Measurements from ENCODE around the gene INTS2. TPM values are rescaled to one million over a fixed set of nuclear protein-coding genes. Genes with fewer than 3 reads are reported as not detected.
"Not testable (repeated sequence)": the region's sequence is repeated elsewhere in the genome, so short reads cannot be mapped to it uniquely, and the experiment has no call there.

Gene INTS2
- total and polyA plus RNA-seq, 10 donors: 2.1 to 20.0 (median 15.3) TPM

DNA sequence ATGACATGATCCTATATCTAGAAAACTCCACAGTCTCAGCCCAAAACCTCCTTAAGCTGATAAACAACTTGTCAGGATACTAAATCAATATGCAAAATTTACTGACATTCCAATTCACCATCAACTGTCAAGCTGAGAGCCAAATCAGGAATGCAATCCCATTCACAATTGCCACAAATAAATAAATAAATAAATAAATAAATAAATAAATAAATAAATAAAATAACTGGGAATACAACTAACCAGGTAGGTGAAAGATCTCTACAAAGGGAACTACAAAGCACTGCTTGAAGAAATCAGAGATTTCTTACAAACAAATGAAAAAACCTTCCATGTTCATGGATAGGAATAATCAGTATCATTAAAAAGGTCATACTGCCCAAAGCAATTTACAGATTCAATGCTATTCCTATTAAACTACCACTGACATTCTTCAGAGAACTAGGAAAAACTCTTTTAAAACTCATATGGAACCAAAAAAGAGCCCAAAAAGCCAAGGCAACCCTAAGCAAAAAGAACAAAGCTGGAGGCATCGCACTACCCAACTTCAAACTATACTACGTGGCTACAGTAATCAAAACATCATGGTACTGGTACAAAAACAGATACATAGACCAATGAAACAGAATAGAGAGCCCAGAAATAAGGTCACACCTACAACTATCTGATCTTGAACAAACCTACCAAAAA lies 102.2 kb downstream of the INTS2 start:
- no peak for DNase-seq
- peaks cover 0 to 14% (median 5%) of the 10 kb centered on the region in 8 donors for H3K9me3 ChIP-seq
- no peaks in the 10 kb centered on the region for H3K4me1 ChIP-seq
- H3K36me3 ChIP-seq: no peaks in the 10 kb centered on the region
- intact Hi-C loops (cut with DNase I; ENCODE audit: low total_unique reads): no loop called here
- no peak for TF ChIP-seq POLR2AphosphoS5 (IDR thresholded peaks at IDR 0.05)
- TF ChIP-seq, protein P1, sequence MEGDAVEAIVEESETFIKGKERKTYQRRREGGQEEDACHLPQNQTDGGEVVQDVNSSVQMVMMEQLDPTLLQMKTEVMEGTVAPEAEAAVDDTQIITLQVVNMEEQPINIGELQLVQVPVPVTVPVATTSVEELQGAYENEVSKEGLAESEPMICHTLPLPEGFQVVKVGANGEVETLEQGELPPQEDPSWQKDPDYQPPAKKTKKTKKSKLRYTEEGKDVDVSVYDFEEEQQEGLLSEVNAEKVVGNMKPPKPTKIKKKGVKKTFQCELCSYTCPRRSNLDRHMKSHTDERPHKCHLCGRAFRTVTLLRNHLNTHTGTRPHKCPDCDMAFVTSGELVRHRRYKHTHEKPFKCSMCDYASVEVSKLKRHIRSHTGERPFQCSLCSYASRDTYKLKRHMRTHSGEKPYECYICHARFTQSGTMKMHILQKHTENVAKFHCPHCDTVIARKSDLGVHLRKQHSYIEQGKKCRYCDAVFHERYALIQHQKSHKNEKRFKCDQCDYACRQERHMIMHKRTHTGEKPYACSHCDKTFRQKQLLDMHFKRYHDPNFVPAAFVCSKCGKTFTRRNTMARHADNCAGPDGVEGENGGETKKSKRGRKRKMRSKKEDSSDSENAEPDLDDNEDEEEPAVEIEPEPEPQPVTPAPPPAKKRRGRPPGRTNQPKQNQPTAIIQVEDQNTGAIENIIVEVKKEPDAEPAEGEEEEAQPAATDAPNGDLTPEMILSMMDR (IDR thresholded peaks at IDR 0.05 in 8 of 11, conservative IDR thresholded peaks at IDR 0.05 in 3 of 11): no peak
- TF ChIP-seq POLR2A (IDR thresholded peaks at IDR 0.05): no peak
- WGBS, 5 donors: 95 to 100% (median 99%) methylated on average over 2 of the region's 2 CpGs
- H3K27ac ChIP-seq: no peak overlapping the region
- no peaks in the 10 kb centered on the region for H3K27me3 ChIP-seq (replicated peaks in 1 of 7)
- no peak overlapping the region for H3K4me3 ChIP-seq

DNA sequence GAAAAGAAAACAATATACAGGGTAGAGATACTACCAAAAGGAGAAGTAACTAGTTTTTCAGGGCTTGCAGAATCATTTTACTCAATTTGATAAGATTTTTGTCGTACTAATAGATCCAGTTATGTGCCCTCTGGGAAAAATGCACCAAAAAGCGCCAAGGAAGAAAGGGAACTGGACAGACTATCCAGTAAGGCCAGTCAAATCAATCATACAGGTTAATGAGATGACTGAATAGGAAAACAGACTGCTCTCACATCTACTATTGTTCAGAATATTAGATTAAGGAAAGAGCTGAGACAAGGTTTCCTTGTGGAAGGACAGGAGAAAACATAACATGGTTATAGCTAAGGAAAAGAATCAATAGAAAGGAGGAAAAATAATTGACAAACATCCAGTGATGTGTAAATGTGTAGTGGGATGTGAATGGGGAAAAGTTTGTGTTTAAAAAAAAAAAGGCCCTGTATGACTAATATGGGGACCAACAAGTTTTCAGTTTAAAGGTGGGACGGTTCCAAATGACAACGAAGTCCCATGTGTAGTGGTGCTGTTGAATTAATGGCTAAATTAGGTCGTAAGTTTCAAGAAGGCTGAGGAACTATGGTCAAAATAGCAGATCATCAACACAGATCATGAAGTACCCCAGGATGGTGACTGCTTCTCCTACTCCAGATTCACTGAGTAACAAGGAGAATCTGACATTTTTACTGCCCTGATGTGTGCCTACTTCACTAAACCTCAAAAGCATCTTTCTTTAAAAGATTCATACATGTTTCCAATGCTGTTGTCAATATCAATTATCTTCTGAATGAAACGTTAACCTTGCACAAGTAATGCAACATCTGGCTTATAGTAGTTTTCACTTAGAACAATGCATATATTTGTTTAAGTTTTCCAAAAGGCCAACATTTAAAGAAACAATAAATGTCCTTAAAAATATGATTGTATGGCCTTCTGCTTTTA lies 105.2 kb downstream of the INTS2 start:
- H3K4me1 ChIP-seq: no peaks in the 10 kb centered on the region
- H3K36me3 ChIP-seq: no peaks in the 10 kb centered on the region
- intact Hi-C loops (cut with DNase I; ENCODE audit: low total_unique reads): no loop called here
- no peak for TF ChIP-seq POLR2AphosphoS5 (IDR thresholded peaks at IDR 0.05)
- TF ChIP-seq POLR2A (IDR thresholded peaks at IDR 0.05): no peak
- TF ChIP-seq, protein P1 (IDR thresholded peaks at IDR 0.05 in 8 of 11, conservative IDR thresholded peaks at IDR 0.05 in 3 of 11): no peak
- H3K4me3 ChIP-seq: no peak overlapping the region
- no peak overlapping the region for H3K27ac ChIP-seq
- H3K27me3 ChIP-seq (replicated peaks in 1 of 7): no peaks in the 10 kb centered on the region
- DNase-seq: no peak
- peaks cover 0 to 14% (median 7%) of the 10 kb centered on the region in 8 donors for H3K9me3 ChIP-seq
- WGBS, 5 donors: 68 to 80% (median 73%) methylated on average over 6 of the region's 6 CpGs

- no peak for DNase-seq
- Histone ChIP-seq H3K27ac (no peak overlapping the region), H3K4me3 (no peak overlapping the region), H3K36me3 (no peaks in the 10 kb centered on the region), H3K4me1 (peaks cover 0 to 6% (median 0%) of the 10 kb centered on the region in 6 donors), H3K9me3 (peaks cover 0 to 9% (median 7%) of the 10 kb centered on the region in 8 donors), H3K27me3 (replicated peaks in 1 of 7) (no peaks in the 10 kb centered on the region)
- TF ChIP-seq, protein P1 (IDR thresholded peaks at IDR 0.05 in 8 of 11, conservative IDR thresholded peaks at IDR 0.05 in 3 of 11): no peak
- TF ChIP-seq POLR2A (IDR thresholded peaks at IDR 0.05): no peak
- TF ChIP-seq POLR2AphosphoS5 (IDR thresholded peaks at IDR 0.05): no peak
- 69 to 99% (median 96%) methylated on average over 4 of the region's 4 CpGs for WGBS, 5 donors
- intact Hi-C loops (cut with DNase I; ENCODE audit: low total_unique reads): no loop called here
Measured at GRCh38 chr17:61821655-61822054, 106.1 kb downstream of the INTS2 start.

DNA sequence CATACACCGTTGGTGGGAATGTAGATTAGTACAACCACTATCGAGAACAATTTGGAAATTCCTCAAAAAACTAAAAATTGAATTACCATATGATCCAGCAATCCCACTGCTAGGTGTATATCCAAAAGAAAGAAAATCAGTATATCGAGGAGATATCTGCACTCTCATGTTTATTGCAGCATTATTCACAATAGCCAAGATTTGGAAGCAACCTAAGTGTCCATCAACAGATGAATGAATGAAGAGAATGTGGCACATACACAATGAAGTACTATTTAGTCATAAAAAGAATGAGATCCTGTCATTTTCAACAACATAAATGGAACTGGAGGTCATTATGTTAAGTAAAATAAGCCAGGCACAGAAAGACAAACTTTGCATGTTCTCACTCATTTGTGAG lies 108.5 kb downstream of the INTS2 start:
- intact Hi-C loops (cut with DNase I; ENCODE audit: low total_unique reads); H3K27me3 ChIP-seq (replicated peaks in 1 of 7); H3K36me3 ChIP-seq; H3K4me3 ChIP-seq; H3K27ac ChIP-seq; DNase-seq; H3K9me3 ChIP-seq: not testable (repeated sequence)
- peaks cover 0 to 17% (median 0%) of the 10 kb centered on the region in 6 donors for H3K4me1 ChIP-seq
- WGBS, 5 donors: 95 to 99% (median 98%) methylated on average over 3 of the region's 3 CpGs

All from spleen (tissue), 11 donors.